ENCODE measurements around the gene LRRC9.
"Not testable (repeated sequence)": the region's sequence is repeated elsewhere in the genome, so short reads cannot be mapped to it uniquely, and the experiment has no call there.

Gene LRRC9

GRCh38 chr14:59952141-59952540 is 32.2 kb downstream of the LRRC9 start:
- not testable (repeated sequence) for H3K9ac ChIP-seq (ENCODE audit: low read length); H3K27ac ChIP-seq (ENCODE audit: low read depth, low read length); H3K36me3 ChIP-seq (ENCODE audit: control insufficient read depth, insufficient read depth, low read length); H3K27me3 ChIP-seq (ENCODE audit: control insufficient read depth, insufficient read depth, low read length); H3K4me1 ChIP-seq (ENCODE audit: control insufficient read depth, insufficient read depth, low read length); H3K9me3 ChIP-seq (ENCODE audit: control insufficient read depth, insufficient read depth, low read depth, low read length)
- H3K4me3 ChIP-seq (ENCODE audit: low read depth, low read length) = peak overlapping the region; percentile 46

- not testable (repeated sequence) for H3K27ac ChIP-seq (ENCODE audit: low read depth, low read length); H3K36me3 ChIP-seq (ENCODE audit: control insufficient read depth, insufficient read depth, low read length); H3K4me1 ChIP-seq (ENCODE audit: control insufficient read depth, insufficient read depth, low read length); H3K4me3 ChIP-seq (ENCODE audit: low read depth, low read length); H3K9ac ChIP-seq (ENCODE audit: low read length); H3K9me3 ChIP-seq (ENCODE audit: control insufficient read depth, insufficient read depth, low read depth, low read length); H3K27me3 ChIP-seq (ENCODE audit: control insufficient read depth, insufficient read depth, low read length)
Observed at GRCh38 chr14:59957890-59958289, 37.9 kb downstream of the LRRC9 start.

GRCh38 chr14:59959668-59960067 is 39.7 kb downstream of the LRRC9 start:
- Histone ChIP-seq H3K36me3 (ENCODE audit: control insufficient read depth, insufficient read depth, low read length) (no peaks in the 10 kb centered on the region), H3K27ac (ENCODE audit: low read depth, low read length) (no peak overlapping the region), H3K4me3 (ENCODE audit: low read depth, low read length) (no peak overlapping the region)

DNA sequence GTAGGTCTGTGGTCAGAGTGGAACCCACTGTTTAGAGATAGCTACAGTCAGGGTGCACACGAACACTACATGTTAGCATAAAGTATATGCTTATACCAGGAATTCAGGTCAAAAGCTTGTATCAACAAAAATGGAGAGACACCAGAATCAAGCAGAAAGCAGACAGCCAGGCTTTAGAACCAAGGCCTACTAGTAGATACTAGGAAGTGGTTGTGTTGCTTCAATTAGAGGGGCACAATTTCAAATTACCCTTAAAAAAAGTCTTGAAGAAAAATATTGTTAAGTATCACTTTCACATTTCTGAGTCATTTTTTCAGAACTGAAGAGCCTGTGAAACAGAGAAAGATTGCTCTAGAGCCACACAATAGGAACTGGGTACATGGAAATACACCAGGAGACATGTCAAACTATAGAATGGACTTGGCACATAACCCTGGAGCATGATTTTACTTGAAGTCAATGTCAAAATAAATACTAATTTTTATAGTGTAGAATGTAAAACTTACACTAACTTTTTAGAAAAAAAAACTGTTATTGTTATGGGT is 41.6 kb downstream of the LRRC9 start:
- H3K4me1 ChIP-seq (ENCODE audit: control insufficient read depth, insufficient read depth, low read length) = peaks cover 10% of the 10 kb centered on the region
- H3K36me3 ChIP-seq (ENCODE audit: control insufficient read depth, insufficient read depth, low read length) = no peaks in the 10 kb centered on the region
- H3K9me3 ChIP-seq (ENCODE audit: control insufficient read depth, insufficient read depth, low read depth, low read length) = no peaks in the 10 kb centered on the region; the same call in 1 of the 2 replicates
- no peaks in the 10 kb centered on the region for H3K27me3 ChIP-seq (ENCODE audit: control insufficient read depth, insufficient read depth, low read length)
- no peak overlapping the region for H3K9ac ChIP-seq (ENCODE audit: low read length)
- no peak overlapping the region for H3K27ac ChIP-seq (ENCODE audit: low read depth, low read length)
- H3K4me3 ChIP-seq (ENCODE audit: low read depth, low read length) = no peak overlapping the region

More at GRCh38 chr14:59959668-59960067, 39.7 kb downstream of the LRRC9 start:
- no peak overlapping the region for H3K9ac ChIP-seq (ENCODE audit: low read length)
- no peaks in the 10 kb centered on the region; the same call in 1 of the 2 replicates for H3K9me3 ChIP-seq (ENCODE audit: control insufficient read depth, insufficient read depth, low read depth, low read length)
- peaks cover 7% of the 10 kb centered on the region for H3K4me1 ChIP-seq (ENCODE audit: control insufficient read depth, insufficient read depth, low read length)
- no peaks in the 10 kb centered on the region for H3K27me3 ChIP-seq (ENCODE audit: control insufficient read depth, insufficient read depth, low read length)

GRCh38 chr14:59964251-59965007 is 44.5 kb downstream of the LRRC9 start:
- Histone ChIP-seq H3K4me1 (ENCODE audit: control insufficient read depth, insufficient read depth, low read length) (peaks cover 10% of the 10 kb centered on the region), H3K27me3 (ENCODE audit: control insufficient read depth, insufficient read depth, low read length) (no peaks in the 10 kb centered on the region), H3K36me3 (ENCODE audit: control insufficient read depth, insufficient read depth, low read length) (no peaks in the 10 kb centered on the region), H3K27ac (ENCODE audit: low read depth, low read length) (no peak overlapping the region), H3K9ac (ENCODE audit: low read length) (no peak overlapping the region), H3K9me3 (ENCODE audit: control insufficient read depth, insufficient read depth, low read depth, low read length) (no peaks in the 10 kb centered on the region), H3K4me3 (ENCODE audit: low read depth, low read length) (peak overlapping the region; percentile 45; the same call in 1 of the 2 replicates)

GRCh38 chr14:59969319-59969718 is 49.4 kb downstream of the LRRC9 start:
- no peak overlapping the region for H3K9ac ChIP-seq (ENCODE audit: low read length)
- no peaks in the 10 kb centered on the region for H3K27me3 ChIP-seq (ENCODE audit: control insufficient read depth, insufficient read depth, low read length)
- H3K9me3 ChIP-seq (ENCODE audit: control insufficient read depth, insufficient read depth, low read depth, low read length) = no peaks in the 10 kb centered on the region
- no peak overlapping the region for H3K27ac ChIP-seq (ENCODE audit: low read depth, low read length)
- H3K36me3 ChIP-seq (ENCODE audit: control insufficient read depth, insufficient read depth, low read length) = no peaks in the 10 kb centered on the region
- peaks cover 6% of the 10 kb centered on the region for H3K4me1 ChIP-seq (ENCODE audit: control insufficient read depth, insufficient read depth, low read length)
- no peak overlapping the region for H3K4me3 ChIP-seq (ENCODE audit: low read depth, low read length)

- H3K36me3 ChIP-seq (ENCODE audit: control insufficient read depth, insufficient read depth, low read length) = no peaks in the 10 kb centered on the region
- H3K4me3 ChIP-seq (ENCODE audit: low read depth, low read length) = no peak overlapping the region
- H3K4me1 ChIP-seq (ENCODE audit: control insufficient read depth, insufficient read depth, low read length) = no peaks in the 10 kb centered on the region
- no peaks in the 10 kb centered on the region for H3K9me3 ChIP-seq (ENCODE audit: control insufficient read depth, insufficient read depth, low read depth, low read length)
- H3K9ac ChIP-seq (ENCODE audit: low read length) = no peak overlapping the region
- no peak overlapping the region for H3K27ac ChIP-seq (ENCODE audit: low read depth, low read length)
- H3K27me3 ChIP-seq (ENCODE audit: control insufficient read depth, insufficient read depth, low read length) = no peaks in the 10 kb centered on the region
Observed at GRCh38 chr14:59981564-59981963, 61.6 kb downstream of the LRRC9 start.

DNA sequence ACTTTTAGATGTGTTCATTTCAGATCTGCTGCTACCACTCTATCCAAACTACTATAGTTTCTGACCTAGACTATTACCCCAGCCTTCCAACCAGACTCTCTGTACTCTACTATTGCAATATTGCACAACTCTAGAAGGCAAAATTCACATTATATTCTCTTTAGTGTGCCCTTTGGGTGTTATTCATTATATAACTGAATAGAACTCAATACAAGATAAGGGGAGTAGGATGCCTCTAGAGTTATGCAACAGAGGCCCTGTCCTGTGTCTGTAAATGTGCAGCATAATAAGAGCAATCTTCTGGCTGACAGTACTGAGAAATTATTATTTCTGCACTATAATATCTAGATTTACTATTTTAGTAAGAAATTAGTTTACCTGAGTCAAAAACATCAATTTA is 63.1 kb downstream of the LRRC9 start:
- H3K27ac ChIP-seq (ENCODE audit: low read depth, low read length) = no peak overlapping the region
- no peak overlapping the region for H3K9ac ChIP-seq (ENCODE audit: low read length)
- H3K4me1 ChIP-seq (ENCODE audit: control insufficient read depth, insufficient read depth, low read length) = no peaks in the 10 kb centered on the region
- H3K27me3 ChIP-seq (ENCODE audit: control insufficient read depth, insufficient read depth, low read length) = no peaks in the 10 kb centered on the region
- H3K4me3 ChIP-seq (ENCODE audit: low read depth, low read length) = no peak overlapping the region
- H3K36me3 ChIP-seq (ENCODE audit: control insufficient read depth, insufficient read depth, low read length) = no peaks in the 10 kb centered on the region
- H3K9me3 ChIP-seq (ENCODE audit: control insufficient read depth, insufficient read depth, low read depth, low read length) = no peaks in the 10 kb centered on the region

DNA sequence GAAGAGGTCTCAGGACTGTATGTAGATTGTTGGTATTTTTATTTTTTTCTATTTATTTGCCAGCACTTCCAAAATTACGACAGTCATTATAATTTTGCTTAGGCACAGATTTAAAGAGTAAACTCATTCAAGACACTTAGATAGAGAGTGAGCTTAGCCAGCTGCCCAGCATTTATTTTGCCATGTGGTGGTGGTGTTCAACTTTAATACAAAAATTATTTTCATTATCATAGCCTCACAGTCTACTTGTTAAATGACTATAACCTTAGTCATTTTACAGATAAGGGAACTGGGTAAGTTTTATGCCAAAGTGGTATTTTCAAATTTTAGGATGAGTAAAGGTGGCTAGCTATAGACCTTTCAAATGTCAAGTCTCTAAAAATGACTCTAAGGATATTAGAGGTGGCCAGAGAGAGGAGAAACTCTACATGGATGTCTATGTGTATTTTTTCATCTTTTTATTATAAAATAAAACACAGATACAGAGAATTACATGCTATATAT is 66.7 kb downstream of the LRRC9 start:
- Histone ChIP-seq H3K27ac (ENCODE audit: low read depth, low read length) (no peak overlapping the region), H3K4me1 (ENCODE audit: control insufficient read depth, insufficient read depth, low read length) (no peaks in the 10 kb centered on the region), H3K9me3 (ENCODE audit: control insufficient read depth, insufficient read depth, low read depth, low read length) (peaks cover 12% of the 10 kb centered on the region), H3K9ac (ENCODE audit: low read length) (no peak overlapping the region), H3K4me3 (ENCODE audit: low read depth, low read length) (no peak overlapping the region), H3K36me3 (ENCODE audit: control insufficient read depth, insufficient read depth, low read length) (no peaks in the 10 kb centered on the region), H3K27me3 (ENCODE audit: control insufficient read depth, insufficient read depth, low read length) (no peaks in the 10 kb centered on the region)

GRCh38 chr14:59997449-59997848 is 77.5 kb downstream of the LRRC9 start:
- Histone ChIP-seq H3K4me1 (ENCODE audit: control insufficient read depth, insufficient read depth, low read length) (no peaks in the 10 kb centered on the region), H3K27ac (ENCODE audit: low read depth, low read length) (no peak overlapping the region), H3K27me3 (ENCODE audit: control insufficient read depth, insufficient read depth, low read length) (no peaks in the 10 kb centered on the region), H3K4me3 (ENCODE audit: low read depth, low read length) (no peak overlapping the region), H3K36me3 (ENCODE audit: control insufficient read depth, insufficient read depth, low read length) (no peaks in the 10 kb centered on the region), H3K9me3 (ENCODE audit: control insufficient read depth, insufficient read depth, low read depth, low read length) (no peaks in the 10 kb centered on the region), H3K9ac (ENCODE audit: low read length) (no peak overlapping the region)

DNA sequence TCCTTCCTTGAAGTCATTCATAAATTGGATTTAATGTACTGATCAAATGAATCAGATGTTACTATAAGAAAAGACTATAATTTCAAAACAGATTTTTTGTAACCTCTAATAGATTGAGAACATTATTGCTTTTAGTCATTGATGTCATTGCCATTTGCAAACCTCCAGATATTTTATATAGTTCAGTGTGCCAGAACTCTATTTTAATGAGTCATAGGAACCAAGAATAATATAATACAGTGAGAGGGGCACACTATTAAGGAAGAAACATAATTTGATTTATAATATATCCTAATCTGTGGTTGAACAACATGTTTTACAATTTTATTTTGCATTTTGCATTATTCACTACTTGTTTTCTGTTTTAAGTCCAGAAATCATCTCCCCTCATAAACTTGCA is 78.0 kb downstream of the LRRC9 start:
- Histone ChIP-seq H3K9ac (ENCODE audit: low read length) (no peak overlapping the region), H3K27me3 (ENCODE audit: control insufficient read depth, insufficient read depth, low read length) (no peaks in the 10 kb centered on the region), H3K36me3 (ENCODE audit: control insufficient read depth, insufficient read depth, low read length) (no peaks in the 10 kb centered on the region), H3K9me3 (ENCODE audit: control insufficient read depth, insufficient read depth, low read depth, low read length) (no peaks in the 10 kb centered on the region), H3K4me3 (ENCODE audit: low read depth, low read length) (no peak overlapping the region), H3K4me1 (ENCODE audit: control insufficient read depth, insufficient read depth, low read length) (no peaks in the 10 kb centered on the region), H3K27ac (ENCODE audit: low read depth, low read length) (no peak overlapping the region)
